Uterus (tissue), 2 donors: ENCODE results near the gene MSH3.

Experiments used
- CTCF ChIP-seq, 4 experiments: fragments of 200-600 bp in 2 of 4; fragments of 450-650 bp in 2 of 4; sonication (generic) in 2 of 4; IDR thresholded peaks; one replicate each; pipeline ENCODE4 v1.5.1; 2016 to 2019; ENCODE audit warnings: antibody characterized with exemption in 4 of 4, mild to moderate bottlenecking in 2 of 4, moderate library complexity in 1 of 4
- POLR2A ChIP-seq, 2 donors: fragments of 450-650 bp; IDR thresholded peaks; one replicate each; pipeline ENCODE4 v1.6.1; 2016; ENCODE audit warnings: antibody characterized with exemption in 2 of 2, mild to moderate bottlenecking in 1 of 2, moderate library complexity in 1 of 2

GRCh38 chr5:80877592-80877991 is 223.1 kb downstream of the MSH3 start:
- TF ChIP-seq CTCF (IDR thresholded peaks at IDR 0.05) (no peak), POLR2A (IDR thresholded peaks at IDR 0.05) (no peak)
